Measurements from ENCODE around the gene SLC25A24. TPM values are rescaled to one million over a fixed set of nuclear protein-coding genes. Genes with fewer than 3 reads are reported as not detected.
A peak's percentile ranks its signal among the peaks of the same experiment; 100 is the strongest.
"Not testable (repeated sequence)": the region's sequence is repeated elsewhere in the genome, so short reads cannot be mapped to it uniquely, and the experiment has no call there.

Gene SLC25A24
- total RNA-seq, 1 experiment from 2014 or later, result 35.4 TPM

DNA sequence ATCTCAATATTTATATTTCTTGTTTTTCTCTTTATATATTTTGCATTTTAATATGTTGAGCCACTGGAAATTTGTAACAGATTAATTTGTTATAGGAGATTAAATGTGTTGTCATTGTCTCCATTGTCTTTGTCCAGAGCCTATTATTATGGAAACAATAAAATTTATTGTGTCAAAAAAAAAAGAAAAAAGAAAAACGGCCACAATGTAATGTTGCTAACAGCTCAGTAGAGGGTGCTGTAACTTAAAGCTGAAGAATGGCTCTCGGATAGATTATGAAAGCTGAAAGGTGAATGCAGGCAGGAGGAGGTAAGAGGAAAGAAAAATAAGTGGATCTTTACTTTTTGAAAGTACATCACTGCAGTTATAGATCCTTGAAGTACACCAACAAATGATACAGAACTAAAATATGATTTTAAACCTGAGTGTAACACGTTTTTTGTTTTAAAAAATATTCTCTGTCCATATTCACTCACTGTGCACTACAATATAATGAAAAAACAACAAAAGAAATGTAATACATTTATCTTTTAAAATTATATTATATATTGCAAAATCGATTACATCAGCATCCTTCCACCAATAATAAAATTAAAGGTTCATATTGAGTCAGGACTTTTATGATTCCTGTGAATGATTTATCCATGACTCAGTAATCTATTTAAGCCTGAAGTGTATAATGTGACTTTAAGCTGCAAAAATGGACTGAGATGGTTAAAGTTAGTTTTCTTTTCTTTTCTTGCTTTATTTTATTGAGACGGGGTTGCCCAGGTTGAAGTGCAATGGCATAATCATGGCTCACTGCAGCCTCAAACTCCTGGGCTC is 14.7 kb upstream of the SLC25A24 start:
- H3K4me3 ChIP-seq (ENCODE audit: low read depth, low read length, poor library complexity, severe bottlenecking); CTCF ChIA-PET; H3K27me3 ChIP-seq (replicated peaks; ENCODE audit: insufficient read depth, low read depth, low read length, poor library complexity); POLR2A ChIA-PET (ENCODE audit: low non-redundant PET); intact Hi-C loops (cut with micrococcal nuclease; ENCODE audit: unreplicated experiment); BruUV-seq (replicated peaks); H3K27ac ChIP-seq (ENCODE audit: low read depth, low read length, poor library complexity, severe bottlenecking); H3K9me3 ChIP-seq (ENCODE audit: low read depth, low read length, poor library complexity, severe bottlenecking); H3K36me3 ChIP-seq (ENCODE audit: insufficient read depth, low read length, poor library complexity, severe bottlenecking); H3K4me1 ChIP-seq (ENCODE audit: insufficient read depth, low read length, poor library complexity, severe bottlenecking): not testable (repeated sequence)
- TF ChIP-seq, protein P1, sequence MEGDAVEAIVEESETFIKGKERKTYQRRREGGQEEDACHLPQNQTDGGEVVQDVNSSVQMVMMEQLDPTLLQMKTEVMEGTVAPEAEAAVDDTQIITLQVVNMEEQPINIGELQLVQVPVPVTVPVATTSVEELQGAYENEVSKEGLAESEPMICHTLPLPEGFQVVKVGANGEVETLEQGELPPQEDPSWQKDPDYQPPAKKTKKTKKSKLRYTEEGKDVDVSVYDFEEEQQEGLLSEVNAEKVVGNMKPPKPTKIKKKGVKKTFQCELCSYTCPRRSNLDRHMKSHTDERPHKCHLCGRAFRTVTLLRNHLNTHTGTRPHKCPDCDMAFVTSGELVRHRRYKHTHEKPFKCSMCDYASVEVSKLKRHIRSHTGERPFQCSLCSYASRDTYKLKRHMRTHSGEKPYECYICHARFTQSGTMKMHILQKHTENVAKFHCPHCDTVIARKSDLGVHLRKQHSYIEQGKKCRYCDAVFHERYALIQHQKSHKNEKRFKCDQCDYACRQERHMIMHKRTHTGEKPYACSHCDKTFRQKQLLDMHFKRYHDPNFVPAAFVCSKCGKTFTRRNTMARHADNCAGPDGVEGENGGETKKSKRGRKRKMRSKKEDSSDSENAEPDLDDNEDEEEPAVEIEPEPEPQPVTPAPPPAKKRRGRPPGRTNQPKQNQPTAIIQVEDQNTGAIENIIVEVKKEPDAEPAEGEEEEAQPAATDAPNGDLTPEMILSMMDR (conservative IDR thresholded peaks at IDR 0.05; ENCODE audit: low read depth, low read length), result peak; percentile 58
- peak; percentile 41 for DNase-seq (ENCODE audit: low spot score)

DNA sequence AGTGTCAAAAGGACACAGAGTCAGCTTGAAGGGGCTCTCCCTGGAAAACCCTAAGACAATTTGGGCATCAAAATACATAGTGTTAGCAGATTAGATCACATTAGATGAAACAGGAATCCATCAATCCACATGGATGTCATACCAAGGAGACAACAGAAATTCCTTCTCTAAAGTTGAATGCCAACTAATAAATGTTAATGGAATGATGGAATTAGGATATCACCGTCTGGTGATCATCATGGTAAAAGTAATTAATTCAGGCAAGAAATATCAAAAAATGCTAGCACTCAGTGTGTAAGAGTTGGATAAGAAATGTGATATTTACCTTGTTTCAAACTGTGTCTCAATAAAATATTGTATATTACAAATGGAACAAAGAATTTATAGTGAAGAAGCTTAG is 10.9 kb upstream of the SLC25A24 start:
- no TSS peak for BruUV-seq (replicated peaks)
- no peak for TF ChIP-seq EZH2 (IDR thresholded peaks at IDR 0.05; ENCODE audit: borderline replicate concordance, low read depth, low read length, poor library complexity, severe bottlenecking)
- TF ChIP-seq, protein P1 (conservative IDR thresholded peaks at IDR 0.05; ENCODE audit: low read depth, low read length), result no peak
- H3K4me1 ChIP-seq (ENCODE audit: insufficient read depth, low read length, poor library complexity, severe bottlenecking), result no peaks in the 10 kb centered on the region
- H3K9me3 ChIP-seq (ENCODE audit: low read depth, low read length, poor library complexity, severe bottlenecking), result no peaks in the 10 kb centered on the region
- no peak overlapping the region for H3K27ac ChIP-seq (ENCODE audit: low read depth, low read length, poor library complexity, severe bottlenecking)
- no peak overlapping the region for H3K4me3 ChIP-seq (ENCODE audit: low read depth, low read length, poor library complexity, severe bottlenecking)
- no peaks in the 10 kb centered on the region for H3K27me3 ChIP-seq (replicated peaks; ENCODE audit: insufficient read depth, low read depth, low read length, poor library complexity)
- ChIA-PET POLR2A (ENCODE audit: low non-redundant PET) (no interaction called here), CTCF (interaction anchor here (0.6 kb wide), 1 partner anchor 10 kb away, joined by 3 read pairs; no protein-coding TSS in a partner anchor)
- intact Hi-C loops (cut with micrococcal nuclease; ENCODE audit: unreplicated experiment), result no loop called here
- no peak for DNase-seq (ENCODE audit: low spot score)
- H3K36me3 ChIP-seq (ENCODE audit: insufficient read depth, low read length, poor library complexity, severe bottlenecking), result no peaks in the 10 kb centered on the region

DNA sequence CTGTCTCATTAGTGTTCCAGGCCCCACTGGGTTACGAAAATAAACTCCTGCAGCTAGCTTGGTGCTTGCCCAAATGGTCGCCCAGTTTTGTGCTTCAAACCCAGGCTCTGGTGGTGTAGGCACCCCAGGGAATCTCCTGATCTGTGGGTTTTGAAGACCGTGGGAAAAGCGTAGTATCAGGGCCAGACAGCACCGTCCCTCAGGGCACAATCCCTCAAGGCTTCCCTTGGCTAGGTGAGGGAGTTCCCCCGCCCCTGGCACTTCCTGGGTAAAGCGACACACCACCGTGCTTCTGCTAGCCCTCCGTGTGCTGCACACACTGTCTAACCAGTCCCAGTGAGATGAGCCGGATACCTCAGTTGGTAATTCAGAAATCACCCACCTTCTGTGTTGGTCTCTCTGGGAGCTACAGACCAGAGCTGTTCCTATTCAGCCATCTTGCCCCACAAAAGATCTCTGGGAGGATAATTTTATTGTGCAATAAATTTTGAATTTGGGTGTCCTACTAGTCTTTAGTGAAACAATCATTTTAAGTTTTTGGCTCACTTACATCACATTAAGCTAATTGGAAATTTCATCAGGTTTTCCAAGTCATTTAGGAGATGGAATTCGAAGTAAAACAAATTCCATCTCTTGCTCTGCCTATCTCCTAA is 9.4 kb upstream of the SLC25A24 start:
- TF ChIP-seq, protein P1 (conservative IDR thresholded peaks at IDR 0.05; ENCODE audit: low read depth, low read length), result no peak
- TF ChIP-seq EZH2 (IDR thresholded peaks at IDR 0.05; ENCODE audit: borderline replicate concordance, low read depth, low read length, poor library complexity, severe bottlenecking), result no peak
- ChIA-PET CTCF (no interaction called here), POLR2A (ENCODE audit: low non-redundant PET) (no interaction called here)
- H3K4me1 ChIP-seq (ENCODE audit: insufficient read depth, low read length, poor library complexity, severe bottlenecking), result no peaks in the 10 kb centered on the region
- no peak overlapping the region for H3K27ac ChIP-seq (ENCODE audit: low read depth, low read length, poor library complexity, severe bottlenecking)
- DNase-seq (ENCODE audit: low spot score), result no peak
- no peaks in the 10 kb centered on the region for H3K36me3 ChIP-seq (ENCODE audit: insufficient read depth, low read length, poor library complexity, severe bottlenecking)
- H3K9me3 ChIP-seq (ENCODE audit: low read depth, low read length, poor library complexity, severe bottlenecking), result no peaks in the 10 kb centered on the region
- BruUV-seq (replicated peaks), result no TSS peak
- H3K27me3 ChIP-seq (replicated peaks; ENCODE audit: insufficient read depth, low read depth, low read length, poor library complexity), result no peaks in the 10 kb centered on the region
- no peak overlapping the region for H3K4me3 ChIP-seq (ENCODE audit: low read depth, low read length, poor library complexity, severe bottlenecking)
- intact Hi-C loops (cut with micrococcal nuclease; ENCODE audit: unreplicated experiment), result no loop called here
